Left lung (tissue), 10 donors: ENCODE measurements around the gene ITPR2. TPM values are rescaled to one million over a fixed set of nuclear protein-coding genes. Genes with fewer than 3 reads are reported as not detected.

ENCODE experiments used
- ATAC-seq: fragments of 200-7000 bp; cut with Tn5 transposase; one replicate; pipeline ENCODE4 v1.9.1; 2020; ENCODE audit warnings: moderate library complexity
- DNase-seq, 4 donors: peaks; one replicate each; pipeline ENCODE4 v3.0.0-alpha.2; 2013 to 2020
- H3K27ac ChIP-seq, 2 donors: fragments of 200-600 bp; sonication (generic) in 1 of 2; one replicate each; pipeline versions ENCODE4 v1.5.0 to v1.8.0; 2020 to 2021
- H3K27me3 ChIP-seq, 2 donors: fragments of 200-600 bp; sonication (generic) in 1 of 2; one replicate each; pipeline versions ENCODE4 v1.5.0 to v1.8.0; 2020 to 2021
- H3K36me3 ChIP-seq, 2 donors: fragments of 200-600 bp; sonication (generic) in 1 of 2; one replicate each; pipeline versions ENCODE4 v1.5.0 to v1.8.0; 2020 to 2021
- H3K4me1 ChIP-seq, 2 donors: fragments of 200-600 bp; one replicate each; pipeline ENCODE4 v1.8.0; 2021
- H3K4me3 ChIP-seq, 2 donors: fragments of 200-600 bp; sonication (generic) in 1 of 2; one replicate each; pipeline versions ENCODE4 v1.5.0 to v1.8.0; 2020 to 2021; ENCODE audit warnings: mild to moderate bottlenecking in 1 of 2
- H3K9me3 ChIP-seq, 2 donors: fragments of 200-600 bp; sonication (generic) in 1 of 2; one replicate each; pipeline versions ENCODE4 v1.5.0 to v1.8.0; 2020 to 2021
- CTCF ChIP-seq, 2 donors: fragments of 200-600 bp; sonication (generic) in 1 of 2; IDR thresholded peaks; one replicate each; pipeline versions ENCODE4 v1.5.0 to v1.8.0; 2021; ENCODE audit warnings: antibody characterized with exemption in 2 of 2
- intact Hi-C, 2 donors: fragments of 100-400 bp; cut with DNase I; formaldehyde crosslinking; loops; one replicate each; pipeline versions ENCODE4 v1.11.2 to v1.14.2; 2022
- polyA plus RNA-seq, 6 donors: library from polyadenylated mRNA; unstranded; fragments of 120-200 nt; gene quantifications; one replicate each; pipeline ENCODE4 v1.2.1, GENCODE V29; 2013; ENCODE audit not compliant: insufficient read length in 6 of 6
- total RNA-seq, 2 donors: library from RNA; stranded (reverse); fragmentation: NEBNext Ultra II Directional; extraction: Animal tissue kit (Norgen Biotek cat#: 25700); gene quantifications; one replicate each; pipeline ENCODE4 v1.2.1, GENCODE V29; 2021
- donor health status: DM: no; HTN: yes; CAD: no.
- donor health status: DM: no; HTN: no; CAD: no.

ITPR2 gene
- total and polyA plus RNA-seq, 8 donors, result 5.5 to 67.8 (median 7.5) TPM

GRCh38 chr12:26331960-26332359 is 501.0 kb downstream of the ITPR2 start:
- H3K27me3 ChIP-seq, result no peaks in the 10 kb centered on the region
- TF ChIP-seq CTCF (IDR thresholded peaks at IDR 0.05), result no peak
- no peak for DNase-seq
- no peak overlapping the region for H3K27ac ChIP-seq
- peaks cover 0 to 5% of the 10 kb centered on the region in 2 donors for H3K36me3 ChIP-seq
- no peaks in the 10 kb centered on the region for H3K4me1 ChIP-seq
- H3K4me3 ChIP-seq, result no peak overlapping the region
- intact Hi-C loops, result no loop called here
- peaks cover 0 to 6% of the 10 kb centered on the region in 2 donors for H3K9me3 ChIP-seq
- peak; percentile 31 for ATAC-seq

- DNase-seq, result no peak
- no peak for TF ChIP-seq CTCF (IDR thresholded peaks at IDR 0.05)
- peaks cover 0 to 5% of the 10 kb centered on the region in 2 donors for H3K36me3 ChIP-seq
- intact Hi-C loops, result no loop called here
- H3K9me3 ChIP-seq, result peaks cover 0 to 6% of the 10 kb centered on the region in 2 donors
- no peak overlapping the region for H3K4me3 ChIP-seq
- no peak for ATAC-seq
- H3K27me3 ChIP-seq, result no peaks in the 10 kb centered on the region
- no peaks in the 10 kb centered on the region for H3K4me1 ChIP-seq
- H3K27ac ChIP-seq, result no peak overlapping the region
Observed at GRCh38 chr12:26331136-26331535, 501.9 kb downstream of the ITPR2 start.

GRCh38 chr12:26327975-26328644 is 504.9 kb downstream of the ITPR2 start:
- no peak for ATAC-seq

GRCh38 chr12:26323673-26324072 is 509.3 kb downstream of the ITPR2 start:
- DNase-seq (no peak), ATAC-seq (no peak)
- Histone ChIP-seq H3K9me3 (no peaks in the 10 kb centered on the region), H3K4me1 (peaks cover 0 to 2% of the 10 kb centered on the region in 2 donors), H3K27ac (no peak overlapping the region), H3K4me3 (no peak overlapping the region), H3K27me3 (no peaks in the 10 kb centered on the region), H3K36me3 (no peaks in the 10 kb centered on the region)
- intact Hi-C loops, result no loop called here
- no peak for TF ChIP-seq CTCF (IDR thresholded peaks at IDR 0.05)

More at GRCh38 chr12:26327975-26328644, 504.9 kb downstream of the ITPR2 start:
- H3K27ac ChIP-seq, result no peak overlapping the region
- no peak overlapping the region for H3K4me3 ChIP-seq
- intact Hi-C loops, result no loop called here
- H3K36me3 ChIP-seq, result no peaks in the 10 kb centered on the region
- no peaks in the 10 kb centered on the region for H3K27me3 ChIP-seq
- no peaks in the 10 kb centered on the region for H3K4me1 ChIP-seq
- H3K9me3 ChIP-seq, result no peaks in the 10 kb centered on the region
- DNase-seq, result no peak
- no peak for TF ChIP-seq CTCF (IDR thresholded peaks at IDR 0.05)

GRCh38 chr12:26319511-26319910 is 513.5 kb downstream of the ITPR2 start:
- H3K27me3 ChIP-seq, result no peaks in the 10 kb centered on the region
- no peak overlapping the region for H3K4me3 ChIP-seq
- no peak for DNase-seq
- H3K27ac ChIP-seq, result no peak overlapping the region
- intact Hi-C loops, result no loop called here
- H3K36me3 ChIP-seq, result no peaks in the 10 kb centered on the region
- TF ChIP-seq CTCF (IDR thresholded peaks at IDR 0.05), result no peak
- H3K9me3 ChIP-seq, result peaks cover 0 to 2% of the 10 kb centered on the region in 2 donors
- ATAC-seq, result peak; percentile 79
- H3K4me1 ChIP-seq, result peaks cover 0 to 5% of the 10 kb centered on the region in 2 donors
